GM19324 (cell line): ENCODE results near the gene HOXC9.

Experiments used
- ATAC-seq: cut with Tn5 transposase; IDR thresholded peaks from one replicate; pipeline ENCODE4 v1.9.1; 2021; ENCODE audit warnings: mild to moderate bottlenecking, moderate library complexity; ENCODE audit not compliant: unreplicated experiment, low FRiP score

HOXC9 gene

DNA sequence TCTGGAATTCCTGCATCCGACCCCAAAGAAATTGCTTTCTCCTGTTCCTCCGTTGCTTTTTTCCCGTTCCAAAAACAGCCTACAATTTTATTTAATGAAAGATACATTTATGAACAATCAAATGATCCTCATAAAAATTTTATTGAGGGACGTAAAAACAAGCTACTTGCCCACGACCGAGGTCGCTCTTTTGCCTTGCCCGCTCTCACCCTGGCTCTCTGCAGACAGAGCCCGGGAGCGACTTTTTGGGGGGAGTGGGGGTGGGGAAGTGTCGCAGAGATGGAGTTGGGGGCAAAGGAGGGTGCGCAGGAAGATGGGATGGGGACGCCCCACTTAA lies 1.1 kb upstream of the HOXC9 start:
- no peak for ATAC-seq

DNA sequence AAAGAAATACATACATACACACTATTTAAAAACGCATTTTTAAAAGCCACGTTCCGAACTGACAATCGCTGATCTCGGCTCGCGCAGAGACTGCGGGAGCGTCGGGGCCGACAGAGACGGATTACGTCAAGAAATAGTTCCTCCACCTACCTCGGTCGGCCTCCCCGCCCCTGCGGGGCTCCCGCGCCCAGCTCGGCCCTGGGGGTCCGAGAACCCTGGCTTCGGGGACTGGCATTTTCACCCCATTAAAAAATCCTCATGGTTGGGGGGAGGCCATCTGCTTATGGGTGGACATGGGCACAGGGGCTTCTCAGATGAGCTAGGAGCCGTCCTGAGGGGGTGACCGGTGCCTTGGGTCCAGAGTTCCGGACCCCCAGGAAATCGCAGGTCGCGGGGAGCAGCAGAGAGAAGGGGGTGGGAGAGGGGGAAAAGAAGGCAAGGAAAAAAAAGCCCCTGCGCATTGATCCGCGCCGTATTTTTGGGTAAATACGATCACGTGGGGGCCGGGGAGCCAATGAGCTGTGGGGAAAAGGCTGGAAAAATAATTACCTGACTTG lies 324 bp upstream of the HOXC9 start:
- no peak for ATAC-seq

DNA sequence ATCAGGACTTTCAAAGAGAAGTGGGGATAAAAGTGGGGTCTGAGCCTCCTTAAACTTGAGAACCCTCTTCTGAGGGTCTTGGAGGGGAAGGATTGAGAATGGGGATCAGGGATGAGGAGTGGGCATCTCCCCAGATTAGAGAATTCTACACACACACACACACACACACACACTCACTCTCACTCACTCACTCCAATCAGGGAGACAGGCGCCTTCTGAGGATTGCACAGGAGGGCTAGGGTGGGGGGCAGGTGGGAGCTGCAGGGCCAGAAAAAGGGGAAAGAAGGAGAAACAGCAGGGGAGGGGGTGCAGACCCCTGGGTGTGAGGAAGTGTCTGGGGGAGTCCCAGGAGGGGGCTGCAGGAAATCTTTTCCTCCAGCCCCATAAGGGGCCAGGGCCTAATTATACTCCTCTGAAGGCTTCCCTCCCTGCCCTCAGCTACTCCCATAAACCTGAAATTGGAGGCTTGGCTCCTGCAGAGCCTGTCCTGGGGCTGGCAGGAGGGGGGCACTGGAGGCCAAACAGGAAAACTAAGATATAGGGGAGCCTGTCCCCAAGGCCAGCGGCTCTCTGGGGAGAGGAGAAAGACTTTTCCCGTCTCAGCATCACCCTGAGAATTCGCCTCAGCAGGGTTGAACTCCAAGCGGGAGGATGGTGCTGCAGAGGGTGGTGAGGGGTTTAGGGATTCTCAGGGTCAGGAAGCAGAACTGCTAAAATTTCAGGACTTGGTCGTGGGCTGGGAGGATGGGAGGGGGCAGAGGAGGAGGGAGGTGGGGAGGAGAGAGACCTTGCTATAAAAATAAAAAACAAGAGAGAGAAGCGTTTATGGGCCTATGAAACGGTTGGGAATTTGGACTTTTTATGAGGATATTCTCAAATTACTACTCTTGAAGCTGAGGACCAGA lies 1.6 kb downstream of the HOXC9 start:
- ATAC-seq: no peak

DNA sequence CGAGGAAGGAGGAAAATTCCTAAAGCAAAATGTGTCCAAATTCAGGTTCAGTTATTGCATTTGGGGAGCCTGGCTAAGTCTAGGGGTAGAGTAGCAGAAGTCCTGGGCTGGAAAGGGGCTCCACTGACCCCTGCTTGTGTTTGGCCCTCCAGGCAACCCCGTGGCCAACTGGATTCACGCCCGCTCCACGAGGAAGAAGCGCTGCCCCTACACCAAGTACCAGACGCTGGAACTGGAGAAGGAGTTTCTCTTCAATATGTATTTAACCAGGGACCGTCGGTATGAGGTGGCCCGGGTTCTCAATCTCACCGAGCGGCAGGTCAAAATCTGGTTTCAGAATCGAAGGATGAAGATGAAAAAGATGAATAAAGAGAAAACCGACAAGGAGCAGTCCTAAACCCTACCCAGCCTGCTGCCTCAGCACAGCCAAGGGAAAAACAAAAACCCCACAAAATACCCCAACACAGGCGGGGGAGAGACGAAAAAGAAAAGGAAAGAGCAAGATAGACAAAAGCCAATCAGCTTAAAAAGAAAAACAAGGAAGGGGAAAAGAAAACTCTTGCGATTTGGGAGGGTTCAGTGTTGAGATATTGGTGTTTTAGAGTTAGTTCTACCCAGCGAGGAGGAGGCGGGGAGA lies 2.4 kb downstream of the HOXC9 start:
- no peak for ATAC-seq

DNA sequence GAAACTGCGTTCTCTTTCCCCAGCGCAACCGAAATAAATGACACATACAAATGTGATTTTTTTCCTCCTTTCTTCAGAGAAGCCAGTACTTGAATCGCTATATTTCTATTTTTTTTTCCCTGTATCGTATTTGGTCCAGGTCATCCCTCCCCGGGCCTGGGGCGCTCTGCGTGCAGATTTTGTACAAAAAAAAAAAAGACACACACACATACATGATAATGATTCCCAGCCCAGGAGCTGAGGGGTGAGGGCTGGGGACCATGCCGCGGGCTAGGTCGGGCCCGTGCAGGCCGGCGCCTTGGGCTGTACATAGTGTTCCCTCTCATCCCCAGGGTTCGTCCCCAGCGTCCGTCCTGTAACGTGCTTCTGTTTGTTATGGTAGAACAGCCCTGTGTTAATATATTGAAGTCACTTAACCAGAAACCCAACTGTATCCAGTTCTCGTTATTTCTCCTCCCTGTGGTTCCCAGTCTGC lies 3.0 kb downstream of the HOXC9 start:
- ATAC-seq: no peak

DNA sequence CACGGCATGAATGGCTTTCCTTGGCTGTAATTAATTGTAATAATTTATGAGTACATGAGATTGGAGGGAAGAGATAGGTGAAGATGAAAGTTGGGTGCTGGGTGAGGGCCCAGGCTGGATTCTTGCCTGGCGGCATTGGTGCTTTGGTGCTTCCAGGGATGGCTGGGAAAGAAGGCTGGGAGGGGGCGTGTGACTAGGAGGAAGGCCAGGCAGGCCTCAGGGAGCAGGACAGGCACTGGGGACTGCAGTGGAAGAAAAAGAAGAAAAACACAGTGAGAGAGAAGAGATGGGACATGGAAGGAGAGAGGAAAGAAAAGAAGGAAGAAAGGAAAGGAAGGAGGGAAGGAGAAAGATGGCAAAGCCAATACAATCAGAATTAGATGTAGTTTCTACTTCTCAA lies 3.7 kb downstream of the HOXC9 start:
- no peak for ATAC-seq

DNA sequence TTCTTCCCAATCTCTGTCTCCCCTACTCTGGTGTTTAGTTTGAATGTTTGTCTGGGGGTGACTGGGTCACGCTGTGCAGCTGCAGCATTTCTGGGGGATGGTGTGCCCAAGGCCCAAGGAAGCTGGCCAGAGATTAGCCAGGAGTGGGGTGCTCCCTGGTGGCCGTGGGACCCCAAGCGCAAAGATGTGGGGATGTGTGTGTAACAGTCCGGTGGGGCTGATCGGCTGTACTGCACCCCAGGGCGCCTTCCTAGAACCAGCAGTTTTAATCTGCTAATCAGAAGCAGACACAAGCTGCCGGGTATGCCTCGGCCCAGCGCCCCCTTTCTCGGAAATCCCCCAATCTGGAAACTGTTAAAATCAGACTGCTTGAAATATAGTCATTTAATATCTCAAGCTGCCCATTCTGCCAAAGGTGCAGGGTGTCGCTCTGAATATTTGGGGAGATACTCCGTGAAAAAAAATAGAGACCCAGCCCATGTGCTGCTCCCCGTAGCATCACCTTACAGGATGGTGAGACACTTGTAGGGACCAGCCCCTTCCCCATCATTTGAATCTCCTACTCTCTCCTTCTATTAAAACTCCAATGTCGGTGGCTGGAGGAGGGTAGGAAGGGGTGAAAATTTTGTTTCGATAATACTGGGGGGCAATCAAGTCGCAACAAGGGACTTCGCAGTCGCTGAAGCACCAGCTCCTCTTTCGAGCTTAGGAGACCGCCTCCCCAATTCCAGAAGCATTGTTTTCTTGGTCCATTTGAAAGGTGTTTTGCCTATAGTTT lies 4.3 kb downstream of the HOXC9 start:
- no peak for ATAC-seq

DNA sequence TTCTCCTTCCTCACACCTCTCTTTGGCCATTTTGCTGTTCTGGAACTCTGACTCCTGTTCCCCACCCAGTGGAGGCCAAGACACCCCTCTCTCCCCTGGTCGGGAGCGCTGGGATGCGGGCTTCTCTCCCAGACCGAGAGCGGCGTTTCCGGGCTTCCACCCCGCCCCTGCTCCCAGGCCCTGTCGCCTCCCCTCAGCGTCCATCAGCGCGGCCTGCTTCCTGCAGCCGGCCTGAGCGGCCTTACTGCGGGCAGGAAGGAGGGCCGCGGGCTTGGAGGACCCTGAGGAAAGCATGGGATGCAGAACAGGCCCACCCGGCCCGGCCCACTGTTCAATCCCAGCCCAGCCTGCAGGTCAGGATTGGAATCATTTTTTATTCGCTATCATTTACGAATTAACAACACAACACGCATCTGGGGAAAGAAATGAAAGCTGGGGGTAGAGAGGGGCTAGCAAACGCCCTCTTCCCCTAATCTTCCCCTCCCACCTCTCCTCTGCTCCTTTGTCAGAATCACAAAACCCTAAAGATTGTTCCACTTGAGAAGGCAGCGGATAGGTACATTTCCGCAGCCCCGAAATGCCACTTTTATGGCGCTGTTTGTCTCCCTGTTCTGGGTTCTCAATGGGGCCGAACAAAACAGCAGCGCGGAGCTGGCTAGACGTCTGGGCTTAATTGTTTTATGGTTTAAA lies 5.0 kb downstream of the HOXC9 start:
- ATAC-seq: no peak

DNA sequence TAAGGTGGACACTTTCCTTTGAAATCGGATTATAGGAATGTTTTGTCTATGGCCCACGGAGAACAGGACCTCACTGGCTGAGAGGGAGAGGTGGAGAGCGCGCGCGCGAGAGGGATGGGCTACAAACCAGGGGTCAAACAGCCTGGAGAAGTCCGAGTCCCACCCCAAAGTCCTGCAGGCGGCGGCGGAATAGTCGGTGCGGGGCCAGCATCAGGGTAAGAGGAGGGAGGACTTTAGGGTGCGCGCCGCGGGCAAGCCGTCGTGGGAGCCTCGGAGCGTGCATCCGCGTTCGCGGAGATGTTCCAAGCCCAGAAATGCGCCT lies 5.5 kb downstream of the HOXC9 start:
- no peak for ATAC-seq

DNA sequence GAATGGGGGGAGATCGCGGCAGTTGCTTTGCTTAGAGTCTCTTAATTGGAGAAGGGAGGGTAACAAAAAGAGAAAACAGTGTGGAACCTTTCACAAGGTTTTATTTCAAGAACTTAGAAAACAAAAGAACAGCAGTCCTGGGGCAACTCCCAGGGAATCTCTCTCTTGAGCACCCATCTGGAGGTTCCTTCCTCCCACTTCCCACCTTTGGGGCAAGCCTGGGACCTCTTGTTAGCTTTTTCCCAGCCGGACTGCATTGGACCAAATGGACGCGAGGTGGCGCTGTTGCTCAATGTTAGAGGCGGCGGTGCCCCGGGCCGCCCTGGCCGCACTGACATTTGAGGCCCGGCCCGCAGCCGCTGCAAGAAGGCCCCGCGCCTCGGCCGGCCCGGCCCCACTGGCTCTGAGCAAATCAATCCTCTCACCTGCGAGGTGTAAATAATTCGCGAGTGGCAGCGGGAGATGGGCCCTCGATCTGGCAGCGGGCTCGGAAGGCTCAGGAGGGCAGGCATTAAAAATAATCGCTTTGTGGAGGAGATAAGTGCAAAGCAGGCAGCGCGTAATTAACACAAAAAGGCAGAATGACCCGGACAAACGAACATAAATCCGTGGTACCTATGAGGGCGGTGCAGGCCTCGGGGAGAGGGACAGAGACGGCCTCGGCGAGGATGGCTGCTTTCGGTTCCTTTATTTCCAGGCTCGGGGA lies 6.0 kb downstream of the HOXC9 start:
- no peak for ATAC-seq

DNA sequence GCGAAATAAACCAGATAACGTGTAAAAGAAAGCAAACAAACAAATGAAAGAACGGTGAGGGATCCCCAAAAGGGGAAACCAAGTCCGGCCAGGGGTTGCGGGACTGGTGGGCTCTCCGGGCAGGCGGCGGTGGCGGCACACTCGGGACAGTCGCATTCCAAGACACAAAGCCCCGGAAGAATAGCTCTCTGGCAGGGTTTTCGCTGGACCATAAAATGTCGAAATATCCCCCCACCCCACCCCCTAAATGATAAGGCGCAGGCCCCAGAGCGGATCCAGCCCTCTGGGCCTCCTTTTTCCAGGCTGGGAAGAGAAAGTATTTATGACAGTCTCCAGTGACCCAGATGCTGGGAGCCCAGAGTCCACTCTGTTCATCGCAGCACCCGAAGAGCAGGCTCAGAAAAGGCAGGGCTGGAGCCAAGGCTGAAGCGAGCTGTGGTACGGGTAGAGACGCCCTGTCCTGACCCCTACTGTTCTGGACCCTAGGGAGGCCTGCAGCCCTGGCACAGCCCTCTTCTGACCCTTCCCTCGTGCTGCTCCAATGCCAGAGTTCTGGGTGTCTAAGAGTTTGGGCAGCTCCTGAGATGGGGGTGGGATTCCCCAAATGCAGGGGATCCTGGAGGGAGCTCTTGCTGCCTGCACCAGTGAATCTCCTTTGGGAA lies 6.7 kb downstream of the HOXC9 start:
- no peak for ATAC-seq

DNA sequence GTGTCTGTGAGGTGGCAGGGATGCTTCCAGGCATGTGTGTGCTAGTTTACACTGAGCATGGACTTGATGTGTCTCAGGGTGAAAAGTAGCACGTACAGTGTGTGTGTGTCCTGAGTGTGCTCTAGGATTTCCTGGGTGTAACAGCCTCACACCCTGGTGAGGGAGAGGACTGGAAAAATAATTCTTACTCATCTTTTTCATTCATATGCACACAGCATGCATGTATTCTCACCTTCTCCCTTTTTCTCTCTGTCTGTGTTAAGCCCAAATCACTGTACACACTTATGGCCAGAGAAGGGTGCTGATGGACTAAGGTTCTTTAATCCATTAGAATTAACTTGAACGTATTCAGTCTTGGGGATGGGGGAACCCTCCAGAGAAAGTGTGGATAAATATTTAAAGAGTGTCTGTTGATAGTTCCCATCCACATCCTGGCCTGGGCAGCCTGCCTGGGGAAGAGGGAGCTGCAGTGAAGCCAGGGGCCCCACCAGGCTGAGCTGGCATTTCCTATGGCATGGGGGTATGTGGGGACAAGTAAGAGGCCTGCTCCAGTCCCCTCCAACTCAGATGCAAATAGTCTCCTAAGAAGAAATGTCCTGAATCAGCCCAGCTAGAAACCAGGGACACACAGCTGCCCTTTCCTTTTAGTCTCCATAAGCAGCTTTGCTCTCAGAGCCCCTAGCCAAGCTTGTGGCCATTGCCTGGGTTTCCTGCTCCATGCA lies 7.7 kb downstream of the HOXC9 start:
- no peak for ATAC-seq

DNA sequence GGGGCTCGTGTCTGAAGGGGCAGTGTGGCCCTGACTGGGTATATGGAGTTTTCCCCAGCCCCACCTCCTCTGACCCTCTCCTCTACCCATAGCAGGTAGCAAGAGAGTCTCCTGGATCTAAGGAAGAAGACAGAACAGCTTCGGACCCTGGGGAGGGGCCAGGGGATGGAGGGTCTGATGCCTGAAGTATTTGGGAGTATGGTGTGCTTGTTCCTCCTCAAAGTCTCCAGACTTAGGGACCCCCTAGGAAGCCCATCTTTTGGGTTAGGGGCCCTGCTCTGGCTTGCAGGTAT lies 8.2 kb downstream of the HOXC9 start:
- no peak for ATAC-seq

DNA sequence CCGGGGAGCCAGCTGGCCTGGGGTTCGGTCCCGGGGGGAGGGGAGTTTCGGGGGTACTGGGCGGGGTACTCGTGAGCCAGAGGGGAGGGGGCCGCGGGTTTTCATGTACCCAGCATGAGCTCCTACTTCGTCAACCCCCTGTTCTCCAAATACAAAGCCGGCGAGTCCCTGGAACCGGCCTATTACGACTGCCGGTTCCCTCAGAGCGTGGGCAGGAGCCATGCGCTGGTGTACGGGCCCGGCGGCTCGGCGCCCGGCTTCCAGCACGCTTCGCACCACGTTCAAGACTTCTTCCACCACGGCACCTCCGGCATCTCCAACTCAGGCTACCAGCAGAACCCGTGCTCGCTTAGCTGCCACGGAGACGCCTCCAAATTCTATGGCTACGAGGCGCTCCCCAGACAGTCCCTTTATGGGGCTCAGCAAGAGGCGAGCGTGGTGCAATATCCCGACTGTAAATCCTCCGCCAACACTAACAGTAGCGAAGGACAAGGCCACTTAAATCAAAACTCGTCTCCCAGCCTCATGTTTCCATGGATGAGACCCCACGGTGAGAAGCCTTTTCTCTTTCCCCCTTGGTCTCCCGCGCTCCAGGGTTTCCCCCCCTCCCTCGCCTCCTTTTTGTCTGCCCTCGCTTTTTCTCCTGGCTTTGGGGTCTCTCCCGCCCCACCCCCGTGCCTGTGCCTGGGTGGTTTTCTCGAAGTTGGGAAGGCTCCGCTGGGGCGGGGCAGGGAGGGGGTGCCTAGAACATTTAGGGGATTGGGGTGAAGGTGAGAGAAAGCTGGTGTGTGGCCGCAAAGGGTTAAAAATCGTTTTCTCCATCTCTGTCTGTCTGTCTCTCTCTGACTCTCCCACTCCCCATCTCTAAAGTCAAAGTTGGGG lies 9.5 kb downstream of the HOXC9 start:
- ATAC-seq: no peak

DNA sequence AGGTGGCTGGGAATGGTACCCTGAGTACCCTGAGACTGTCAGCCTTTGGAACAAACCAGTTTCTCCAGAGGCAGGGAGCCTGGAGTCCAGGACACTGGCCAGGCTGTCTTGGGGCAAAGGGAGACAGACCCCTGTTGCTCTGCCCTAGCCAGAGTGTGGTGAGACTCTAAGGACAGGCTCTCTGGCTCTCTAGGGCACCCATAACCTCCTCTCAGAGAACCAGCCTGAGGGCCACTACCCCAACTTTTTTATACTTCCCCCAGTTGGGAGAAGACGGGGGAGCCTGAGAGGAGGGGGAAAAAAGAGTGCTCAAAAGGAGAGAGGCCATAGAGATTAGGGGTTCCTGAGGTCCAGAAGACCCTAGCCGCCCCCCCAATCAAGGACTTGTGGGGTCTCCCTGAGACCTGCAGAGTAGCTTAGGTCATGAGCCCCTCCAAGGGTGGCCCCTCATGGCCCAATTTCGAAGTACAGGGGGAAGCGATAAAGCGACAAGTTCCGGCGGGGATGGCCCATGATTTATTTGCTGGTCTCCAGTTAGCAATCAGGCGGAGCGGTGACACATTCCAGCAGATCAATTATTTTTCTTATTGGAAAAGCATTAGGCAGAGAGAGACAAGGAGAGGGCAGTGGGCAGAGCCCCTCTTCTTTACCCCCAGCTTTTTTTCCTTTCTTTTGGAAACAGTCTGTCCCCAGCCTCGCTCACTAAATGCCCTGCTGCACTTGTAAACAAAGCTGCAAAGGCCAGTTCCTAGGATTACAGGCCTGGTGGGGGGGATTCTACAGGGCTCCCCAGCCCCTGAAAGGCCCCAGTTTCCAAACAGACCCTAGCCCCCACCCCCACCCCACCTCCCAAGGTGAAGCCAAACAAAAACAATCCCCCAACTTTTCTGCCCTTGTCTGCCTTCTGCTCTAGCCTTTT lies 10.4 kb downstream of the HOXC9 start:
- no peak for ATAC-seq

DNA sequence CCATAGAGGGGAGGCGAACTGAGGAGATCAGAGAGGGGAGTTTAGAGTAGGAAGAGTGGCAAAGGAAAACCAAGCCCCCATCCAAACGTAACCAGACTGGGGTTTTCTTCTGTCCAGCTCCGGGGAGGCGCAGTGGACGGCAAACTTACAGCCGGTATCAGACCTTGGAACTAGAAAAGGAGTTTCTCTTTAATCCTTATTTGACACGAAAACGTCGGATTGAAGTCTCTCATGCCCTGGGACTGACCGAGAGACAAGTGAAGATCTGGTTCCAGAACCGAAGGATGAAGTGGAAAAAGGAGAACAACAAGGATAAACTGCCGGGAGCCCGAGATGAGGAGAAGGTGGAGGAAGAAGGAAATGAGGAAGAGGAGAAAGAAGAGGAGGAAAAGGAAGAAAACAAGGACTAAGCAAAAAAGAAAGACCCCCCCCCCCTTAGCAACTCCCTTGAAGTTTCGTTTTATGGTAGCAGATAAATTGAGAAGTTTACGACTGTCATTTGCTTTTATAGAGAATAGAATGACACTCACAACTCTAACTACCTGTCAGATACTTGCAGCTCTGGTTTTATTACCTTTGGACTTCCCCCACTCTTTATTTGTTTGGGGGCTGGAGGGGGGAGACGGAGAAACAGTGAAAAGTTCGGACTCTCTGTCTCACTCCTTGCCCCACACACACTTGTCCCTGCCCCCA lies 11.2 kb downstream of the HOXC9 start:
- ATAC-seq: no peak
